Ectodermal cell (in vitro differentiated cells): Measurements from ENCODE around the gene CRYAB.
A peak's percentile ranks its signal among the peaks of the same experiment; 100 is the strongest.
"Not testable (repeated sequence)": the region's sequence is repeated elsewhere in the genome, so short reads cannot be mapped to it uniquely, and the experiment has no call there.

Source experiments
- H3K27ac ChIP-seq: 2 replicates; pipeline ENCODE4 v1.7.0; 2013; ENCODE audit warnings: mild to moderate bottlenecking, low read depth, low read length; ENCODE audit not compliant: insufficient read depth, poor library complexity, severe bottlenecking
- H3K27me3 ChIP-seq: 2 replicates; pipeline ENCODE4 v1.7.0; 2013; ENCODE audit warnings: mild to moderate bottlenecking, low read length; ENCODE audit not compliant: insufficient read depth, control insufficient read depth, poor library complexity, severe bottlenecking
- H3K36me3 ChIP-seq: one replicate; pipeline ENCODE4 v1.7.0; 2013; ENCODE audit warnings: low read length; ENCODE audit not compliant: control insufficient read depth, insufficient read depth
- H3K4me1 ChIP-seq: one replicate; pipeline ENCODE4 v1.7.0; 2013; ENCODE audit warnings: low read length; ENCODE audit not compliant: control insufficient read depth, insufficient read depth
- H3K4me3 ChIP-seq: 2 replicates; pipeline ENCODE4 v1.7.0; 2013; ENCODE audit warnings: low read depth, low read length, control low read depth; ENCODE audit not compliant: insufficient read depth
- H3K9me3 ChIP-seq: 2 replicates; pipeline ENCODE4 v1.7.0; 2013; ENCODE audit warnings: mild to moderate bottlenecking, low read length, moderate library complexity; ENCODE audit not compliant: control insufficient read depth
- WGBS, 2 experiments: methylation state at CpG; one replicate each; pipeline ENCODE4 v1.1.7; 2013; ENCODE audit warnings: missing lambda C conversion rate in 2 of 2; 5-methylcytosine and 5-hydroxymethylcytosine counted together

Gene CRYAB

GRCh38 chr11:111934306-111934705 lies 22.7 kb upstream of the CRYAB start:
- Histone ChIP-seq H3K4me1 (peaks cover 35% of the 10 kb centered on the region), H3K4me3 (no peak overlapping the region), H3K36me3 (no peaks in the 10 kb centered on the region), H3K9me3 (no peaks in the 10 kb centered on the region), H3K27ac (no peak overlapping the region), H3K27me3 (no peaks in the 10 kb centered on the region)
- WGBS, 2 experiments: 83 to 100% methylated on average over 1 of the region's 1 CpG

- Histone ChIP-seq H3K4me1 (peaks cover 34% of the 10 kb centered on the region), H3K27ac (no peak overlapping the region), H3K4me3 (no peak overlapping the region), H3K9me3 (no peaks in the 10 kb centered on the region), H3K27me3 (no peaks in the 10 kb centered on the region), H3K36me3 (no peaks in the 10 kb centered on the region)
- 100% methylated on average over 1 of the region's 1 CpG; no CpG with 5 or more reads in 1 of the 2 experiments for WGBS, 2 experiments
Observed at GRCh38 chr11:111933872-111934271, 22.3 kb upstream of the CRYAB start.

DNA sequence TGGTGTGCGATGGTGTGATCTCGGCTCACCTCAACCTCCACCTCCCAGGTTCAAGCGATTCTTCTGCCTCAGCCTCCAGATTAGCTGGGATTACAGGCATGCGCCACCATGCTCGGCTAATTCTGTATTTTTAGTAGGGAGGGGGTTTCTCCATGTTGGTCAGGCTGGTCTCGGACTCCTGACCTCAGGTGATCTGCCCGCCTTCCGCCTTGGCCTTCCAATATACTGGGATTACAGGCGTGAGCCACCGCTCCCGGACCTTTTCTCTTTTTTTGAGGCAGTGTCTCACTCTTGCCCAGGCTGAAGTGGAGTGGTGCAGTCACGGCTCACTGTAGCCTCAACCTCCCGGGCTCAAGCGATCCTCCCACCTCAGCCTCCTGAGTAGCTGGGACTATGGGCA lies 21.6 kb upstream of the CRYAB start:
- H3K4me3 ChIP-seq, H3K9me3 ChIP-seq, H3K27me3 ChIP-seq, H3K36me3 ChIP-seq, H3K27ac ChIP-seq: not testable (repeated sequence)
- peaks cover 27% of the 10 kb centered on the region for H3K4me1 ChIP-seq
- 93 to 94% methylated on average over 14 of the region's 14 CpGs for WGBS, 2 experiments

DNA sequence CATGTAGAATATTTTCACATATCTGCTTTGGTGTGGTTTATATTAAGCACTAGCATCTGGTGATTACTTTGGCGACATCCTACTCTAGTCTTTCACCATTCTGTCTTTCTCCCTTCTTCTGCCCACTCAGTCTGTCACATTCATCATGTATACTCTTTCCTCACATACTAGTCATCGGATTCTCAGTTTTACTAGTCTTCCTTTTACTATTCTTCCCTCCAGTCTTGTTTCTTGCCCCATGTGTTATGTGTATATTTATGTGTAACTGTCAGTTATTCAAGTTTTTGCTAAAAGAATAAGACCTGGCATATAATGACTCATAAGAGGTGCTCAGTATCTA lies 21.0 kb upstream of the CRYAB start:
- peaks cover 21% of the 10 kb centered on the region for H3K4me1 ChIP-seq
- H3K4me3 ChIP-seq: no peak overlapping the region
- H3K27ac ChIP-seq: no peak overlapping the region
- WGBS, 2 experiments: 84 to 90% methylated on average over 2 of the region's 2 CpGs
- no peaks in the 10 kb centered on the region for H3K9me3 ChIP-seq
- H3K36me3 ChIP-seq: no peaks in the 10 kb centered on the region
- H3K27me3 ChIP-seq: no peaks in the 10 kb centered on the region

DNA sequence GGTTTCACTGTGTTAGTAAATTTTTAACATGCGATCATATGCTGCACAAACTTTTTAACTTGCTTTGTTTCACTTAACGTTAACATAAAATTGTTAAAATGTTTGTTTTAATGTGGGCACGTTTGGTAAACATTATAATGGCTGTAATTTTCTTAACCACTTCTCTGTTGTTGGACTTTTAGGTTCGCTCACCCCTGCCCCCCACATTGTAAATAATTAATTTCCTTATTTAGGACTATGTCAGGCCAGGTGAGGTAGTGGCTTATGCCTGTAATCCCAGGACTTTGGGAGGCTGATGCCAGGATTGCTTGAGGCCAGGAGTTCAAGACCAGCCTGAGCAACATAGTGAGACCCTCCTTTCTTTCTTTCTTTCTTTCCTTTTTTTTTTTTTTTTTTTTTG lies 18.9 kb upstream of the CRYAB start:
- Histone ChIP-seq H3K27me3 (no peaks in the 10 kb centered on the region), H3K9me3 (no peaks in the 10 kb centered on the region), H3K36me3 (no peaks in the 10 kb centered on the region), H3K27ac (no peak overlapping the region), H3K4me1 (peaks cover 18% of the 10 kb centered on the region), H3K4me3 (no peak overlapping the region)
- WGBS, 2 experiments: 80 to 91% methylated on average over 1 to 4 of the region's 4 CpGs

- Histone ChIP-seq H3K27me3 (no peaks in the 10 kb centered on the region), H3K4me1 (peaks cover 11% of the 10 kb centered on the region), H3K36me3 (no peaks in the 10 kb centered on the region), H3K9me3 (no peaks in the 10 kb centered on the region), H3K27ac (peak overlapping the region; percentile 37), H3K4me3 (peak overlapping the region; percentile 55)
- 1 to 2% methylated on average over 45 to 47 of the region's 47 CpGs for WGBS, 2 experiments
Observed at GRCh38 chr11:111926505-111927391, 15.2 kb upstream of the CRYAB start.

GRCh38 chr11:111925953-111926352 lies 14.4 kb upstream of the CRYAB start:
- H3K27me3 ChIP-seq: no peaks in the 10 kb centered on the region
- no peak overlapping the region for H3K27ac ChIP-seq
- H3K4me1 ChIP-seq: peaks cover 11% of the 10 kb centered on the region
- 94 to 96% methylated on average over 16 of the region's 16 CpGs for whole genome bisulfite sequencing, 2 experiments
- H3K9me3 ChIP-seq: no peaks in the 10 kb centered on the region
- peak overlapping the region; percentile 55 for H3K4me3 ChIP-seq
- H3K36me3 ChIP-seq: no peaks in the 10 kb centered on the region

GRCh38 chr11:111923951-111924350 lies 12.4 kb upstream of the CRYAB start:
- H3K9me3 ChIP-seq: no peaks in the 10 kb centered on the region
- H3K4me3 ChIP-seq: no peak overlapping the region
- no peak overlapping the region for H3K27ac ChIP-seq
- H3K36me3 ChIP-seq: no peaks in the 10 kb centered on the region
- H3K27me3 ChIP-seq: no peaks in the 10 kb centered on the region
- peaks cover 11% of the 10 kb centered on the region for H3K4me1 ChIP-seq

DNA sequence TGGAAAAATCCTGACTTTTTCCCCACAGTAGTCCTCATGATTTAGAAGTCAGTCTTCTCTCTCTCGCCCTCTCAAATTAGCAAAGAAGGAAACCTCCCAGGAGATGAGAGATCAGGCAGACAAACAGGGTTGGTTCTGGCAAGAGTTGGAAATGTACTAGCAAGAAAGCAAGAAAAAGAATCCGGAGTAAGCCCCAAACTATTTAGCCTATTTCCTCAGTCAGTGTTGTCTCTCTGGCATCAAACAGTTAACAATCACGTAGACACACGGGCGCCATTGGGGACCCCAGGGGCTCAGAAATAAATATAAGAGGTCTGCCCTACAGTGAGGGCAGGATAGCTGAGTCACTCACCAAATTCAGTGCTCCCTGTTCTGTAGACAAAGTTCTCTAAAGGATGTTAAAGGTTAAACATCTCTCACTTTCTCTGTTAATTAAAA lies 11.8 kb upstream of the CRYAB start:
- Histone ChIP-seq H3K36me3 (no peaks in the 10 kb centered on the region), H3K27ac (no peak overlapping the region), H3K9me3 (no peaks in the 10 kb centered on the region), H3K4me1 (peaks cover 11% of the 10 kb centered on the region), H3K4me3 (no peak overlapping the region), H3K27me3 (no peaks in the 10 kb centered on the region)
- 67 to 71% methylated on average over 5 of the region's 5 CpGs for whole genome bisulfite sequencing, 2 experiments

- no peak overlapping the region for H3K4me3 ChIP-seq
- 82 to 85% methylated on average over 2 of the region's 2 CpGs for WGBS, 2 experiments
- H3K36me3 ChIP-seq: no peaks in the 10 kb centered on the region
- no peaks in the 10 kb centered on the region for H3K27me3 ChIP-seq
- peaks cover 11% of the 10 kb centered on the region for H3K4me1 ChIP-seq
- no peaks in the 10 kb centered on the region for H3K9me3 ChIP-seq
- H3K27ac ChIP-seq: no peak overlapping the region
Observed at GRCh38 chr11:111922803-111923202, 11.2 kb upstream of the CRYAB start.
